Mammary epithelial cell (primary cell): Measurements from ENCODE around the gene HPSE2.

Source experiments
- EZH2 ChIP-seq: IDR thresholded peaks from 2 replicates; pipeline ENCODE4 v1.6.1; 2012; ENCODE audit warnings: low read length, inconsistent platforms, borderline replicate concordance
- TF ChIP-seq, protein P1 (sequence below), 2 donors: IDR thresholded peaks in 1 of 2; conservative IDR thresholded peaks in 1 of 2; 2 replicates each; pipeline ENCODE4 v1.5.1; 2011 to 2012; ENCODE audit warnings: inconsistent platforms in 2 of 2, low read length in 2 of 2, mild to moderate bottlenecking in 2 of 2, control low read depth in 1 of 2, low read depth in 1 of 2; ENCODE audit not compliant: insufficient read depth in 1 of 2; ENCODE audit errors: extremely low read depth in 1 of 2

- no peak for TF ChIP-seq EZH2
- TF ChIP-seq, protein P1, sequence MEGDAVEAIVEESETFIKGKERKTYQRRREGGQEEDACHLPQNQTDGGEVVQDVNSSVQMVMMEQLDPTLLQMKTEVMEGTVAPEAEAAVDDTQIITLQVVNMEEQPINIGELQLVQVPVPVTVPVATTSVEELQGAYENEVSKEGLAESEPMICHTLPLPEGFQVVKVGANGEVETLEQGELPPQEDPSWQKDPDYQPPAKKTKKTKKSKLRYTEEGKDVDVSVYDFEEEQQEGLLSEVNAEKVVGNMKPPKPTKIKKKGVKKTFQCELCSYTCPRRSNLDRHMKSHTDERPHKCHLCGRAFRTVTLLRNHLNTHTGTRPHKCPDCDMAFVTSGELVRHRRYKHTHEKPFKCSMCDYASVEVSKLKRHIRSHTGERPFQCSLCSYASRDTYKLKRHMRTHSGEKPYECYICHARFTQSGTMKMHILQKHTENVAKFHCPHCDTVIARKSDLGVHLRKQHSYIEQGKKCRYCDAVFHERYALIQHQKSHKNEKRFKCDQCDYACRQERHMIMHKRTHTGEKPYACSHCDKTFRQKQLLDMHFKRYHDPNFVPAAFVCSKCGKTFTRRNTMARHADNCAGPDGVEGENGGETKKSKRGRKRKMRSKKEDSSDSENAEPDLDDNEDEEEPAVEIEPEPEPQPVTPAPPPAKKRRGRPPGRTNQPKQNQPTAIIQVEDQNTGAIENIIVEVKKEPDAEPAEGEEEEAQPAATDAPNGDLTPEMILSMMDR (conservative IDR thresholded peaks at IDR 0.05 in 1 of 2, IDR thresholded peaks at IDR 0.05 in 1 of 2; ENCODE audit: extremely low read depth in 1 of 2, insufficient read depth in 1 of 2, low read depth in 1 of 2, low read length in 2 of 2) = no peak
These were observed 804.6 kb downstream of the HPSE2 start for GRCh38 chr10:98431016-98431415.
